ENCODE data around the gene CT47B1. TPM values are rescaled to one million over a fixed set of nuclear protein-coding genes. Genes with fewer than 3 reads are reported as not detected.
"Not testable (repeated sequence)": the region's sequence is repeated elsewhere in the genome, so short reads cannot be mapped to it uniquely, and the experiment has no call there.

The CT47B1 gene
- total RNA-seq: not detected
- long read RNA-seq, donor 1: 0 reads
- long read RNA-seq, donor 2: 0 reads

DNA sequence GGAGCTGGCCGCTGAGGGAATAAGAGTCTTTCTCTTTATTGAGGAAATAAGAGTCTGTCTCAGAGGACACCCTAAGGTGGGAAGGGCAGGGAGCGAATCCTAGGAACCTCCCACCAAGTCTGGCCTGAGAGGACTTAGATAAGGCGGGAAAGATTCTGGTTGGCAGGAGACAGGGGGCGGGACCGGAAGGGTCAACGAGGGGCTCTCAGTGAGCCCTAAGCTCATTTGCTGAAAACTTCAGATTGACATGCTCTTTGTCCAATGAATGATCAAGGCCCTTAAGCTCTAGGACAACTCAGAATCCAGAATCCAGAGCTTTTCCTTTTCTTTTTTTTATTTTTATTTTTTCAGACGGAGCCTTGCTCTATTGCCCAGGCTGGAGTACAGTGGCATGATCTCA, at the start of gene CT47B1:
TSS of gene CT47B1 (minus strand) at position 101 of the 400 bp plus-strand sequence. CDS start 196 bp downstream, outside the sequence.
- DNase-seq (ENCODE audit: low spot score); intact Hi-C loops (cut with DNase I): not testable (repeated sequence)

DNA sequence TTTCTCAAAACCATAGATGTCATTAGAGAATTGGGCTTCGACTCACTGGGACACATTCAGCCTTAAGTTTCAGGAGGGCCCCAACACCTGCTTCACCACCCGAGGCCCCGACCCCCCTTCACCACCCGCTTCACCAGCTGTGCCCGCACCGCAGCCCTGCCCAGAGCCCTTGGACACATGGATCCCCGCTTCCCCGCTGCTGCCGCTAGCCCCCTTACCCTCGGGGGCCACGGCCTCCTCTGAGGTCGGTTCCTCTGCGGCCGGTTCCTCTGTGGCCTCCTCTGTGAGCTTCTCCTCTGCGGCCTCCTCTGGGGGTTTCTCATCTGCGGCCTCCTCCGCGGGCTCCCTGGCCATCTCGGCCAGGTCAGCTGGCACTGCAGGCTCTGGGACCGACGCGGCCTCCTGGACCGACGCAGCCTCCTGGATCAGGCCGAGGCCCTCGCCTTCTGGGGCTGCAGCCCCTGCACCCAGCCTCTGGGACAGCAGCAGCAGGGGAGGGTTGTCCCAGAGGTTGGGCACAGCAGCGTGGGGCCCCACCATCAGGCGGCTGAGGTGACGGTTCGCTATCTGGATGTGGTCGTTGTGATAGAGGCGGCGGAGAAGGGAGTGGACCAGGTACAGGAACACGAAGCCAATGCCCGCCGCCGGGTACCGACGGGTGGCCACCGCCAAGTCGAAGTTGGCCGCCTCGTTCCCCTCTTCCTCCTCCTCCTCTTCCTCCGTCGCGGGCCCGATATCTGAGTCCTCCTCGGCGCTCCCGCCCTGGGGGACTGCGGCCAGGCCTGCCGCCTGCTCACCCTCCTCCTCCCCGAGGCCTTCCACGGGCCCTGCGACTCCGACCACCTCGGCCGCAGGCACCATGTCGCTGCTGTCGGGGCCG, 748 bp downstream of the CT47B1 start:
- intact Hi-C loops (cut with DNase I): no loop called here
- no peak for DNase-seq (ENCODE audit: low spot score)

DNA sequence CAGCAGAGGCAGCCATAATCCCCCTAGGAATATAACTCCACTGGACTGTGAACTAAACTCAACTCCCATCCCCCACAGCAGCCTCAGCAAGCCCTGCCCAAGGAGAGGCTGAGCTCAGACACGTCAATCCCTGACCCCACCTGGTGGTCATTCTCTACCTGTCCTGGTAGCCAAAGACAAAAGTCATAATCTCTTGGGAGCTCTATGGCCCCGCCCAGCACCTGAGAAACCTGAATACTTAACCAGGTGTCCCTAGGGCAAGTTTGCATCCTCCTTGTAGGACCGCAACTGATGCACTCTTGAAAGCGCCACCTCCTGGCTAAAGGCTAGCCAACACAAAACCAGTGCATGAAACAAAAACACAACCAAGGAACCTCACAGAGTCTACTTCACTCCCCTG, 18.4 kb downstream of the CT47B1 start:
- intact Hi-C loops (cut with DNase I): no loop called here
- DNase-seq (ENCODE audit: low spot score): no peak

DNA sequence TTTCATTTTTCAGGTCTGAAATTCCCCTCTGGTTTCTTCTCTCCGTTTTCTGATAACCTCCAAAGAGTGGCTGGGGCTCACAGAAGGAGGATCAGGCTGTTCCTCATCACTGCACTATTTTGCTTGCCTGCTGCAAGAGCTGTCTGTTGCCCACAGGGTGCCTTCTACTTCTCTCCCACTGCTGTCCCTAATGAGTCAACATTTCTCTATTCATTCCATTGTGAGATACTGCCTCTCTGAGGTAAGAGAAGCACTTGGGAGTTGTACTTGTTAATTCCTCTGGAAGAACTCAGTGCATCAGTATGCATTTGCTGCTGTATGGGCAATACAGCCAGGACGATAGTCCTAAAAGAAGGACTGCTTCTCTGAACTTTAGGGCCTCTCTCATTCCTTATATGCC, 34.8 kb downstream of the CT47B1 start:
- no peak for DNase-seq (ENCODE audit: low spot score)
- intact Hi-C loops (cut with DNase I): no loop called here

DNA sequence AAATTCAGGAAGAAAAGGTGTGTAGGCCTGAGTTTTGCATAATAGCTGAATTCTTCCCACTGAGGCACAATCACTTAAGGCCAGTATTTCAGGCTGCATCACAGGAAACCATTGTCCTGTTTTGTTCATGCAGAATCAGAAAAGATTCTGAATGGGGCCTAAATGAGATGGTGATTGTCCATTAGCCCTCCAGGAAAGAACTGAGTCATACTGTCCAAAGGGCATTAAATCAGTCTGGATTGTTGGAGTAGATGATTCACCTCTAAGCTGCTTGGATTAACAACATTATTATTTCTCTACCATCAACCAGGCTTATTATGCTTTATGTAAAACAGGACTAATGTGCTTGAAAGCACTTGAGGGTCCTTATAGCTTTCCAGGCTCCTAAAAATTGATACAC, 36.2 kb downstream of the CT47B1 start:
- DNase-seq (ENCODE audit: low spot score): no peak
- intact Hi-C loops (cut with DNase I): no loop called here

DNA sequence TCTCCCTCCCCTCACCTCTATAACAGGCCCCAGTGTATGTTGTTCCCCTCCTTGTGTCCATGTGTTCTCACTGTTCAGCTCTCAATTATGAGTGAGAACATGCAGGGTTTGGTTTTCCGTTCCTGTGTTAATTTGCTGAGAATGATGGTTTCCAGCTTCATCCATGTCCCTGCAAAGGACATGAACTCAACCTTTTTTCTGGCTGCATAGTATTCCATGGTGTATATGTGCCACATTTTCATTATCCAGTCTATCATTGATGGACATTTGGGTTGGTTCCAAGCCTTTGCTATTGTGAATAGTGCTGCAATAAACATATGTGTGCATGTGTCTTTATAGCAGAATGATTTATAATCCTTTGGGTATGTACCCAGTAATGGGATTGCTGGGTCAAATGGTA, 48.5 kb downstream of the CT47B1 start:
- DNase-seq (ENCODE audit: low spot score); intact Hi-C loops (cut with DNase I): not testable (repeated sequence)

DNA sequence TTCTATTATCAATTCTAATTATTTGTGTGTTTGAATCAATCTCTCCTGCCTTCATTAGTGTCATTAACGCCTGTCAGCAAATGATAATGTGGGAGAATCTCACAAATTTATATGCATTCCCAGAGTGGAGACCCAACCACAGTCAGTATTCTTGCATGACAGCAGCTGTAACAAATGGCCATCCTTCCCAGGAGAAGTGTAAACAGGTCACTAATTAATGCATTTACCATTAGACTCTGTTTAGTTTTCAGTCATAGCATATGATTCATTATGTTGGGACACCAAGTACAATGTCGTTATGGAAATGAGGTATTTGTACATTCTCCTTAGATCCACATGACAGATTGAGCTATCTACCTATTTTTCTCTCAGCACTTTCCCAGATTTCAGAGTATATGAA, 50.5 kb downstream of the CT47B1 start:
- no peak for DNase-seq (ENCODE audit: low spot score)
- intact Hi-C loops (cut with DNase I): no loop called here

DNA sequence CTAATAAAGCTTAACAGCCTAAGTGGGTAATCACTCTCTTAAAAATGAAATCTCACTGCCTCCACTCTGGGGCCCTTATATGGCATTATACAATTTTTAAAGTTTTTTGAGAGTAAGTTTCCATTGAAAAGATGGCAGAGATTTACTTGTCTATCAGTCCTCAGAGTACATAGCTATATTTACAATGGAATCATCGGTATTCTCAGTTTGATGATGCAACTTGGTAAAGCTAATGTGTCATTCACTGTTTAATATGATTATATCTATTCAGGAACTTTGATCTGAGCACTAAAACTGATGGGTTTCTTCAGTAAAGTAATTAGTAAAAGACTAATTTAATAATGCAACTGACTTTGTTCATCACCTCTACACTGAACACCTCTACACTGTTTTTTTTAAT, 51.6 kb downstream of the CT47B1 start:
- intact Hi-C loops (cut with DNase I): no loop called here

DNA sequence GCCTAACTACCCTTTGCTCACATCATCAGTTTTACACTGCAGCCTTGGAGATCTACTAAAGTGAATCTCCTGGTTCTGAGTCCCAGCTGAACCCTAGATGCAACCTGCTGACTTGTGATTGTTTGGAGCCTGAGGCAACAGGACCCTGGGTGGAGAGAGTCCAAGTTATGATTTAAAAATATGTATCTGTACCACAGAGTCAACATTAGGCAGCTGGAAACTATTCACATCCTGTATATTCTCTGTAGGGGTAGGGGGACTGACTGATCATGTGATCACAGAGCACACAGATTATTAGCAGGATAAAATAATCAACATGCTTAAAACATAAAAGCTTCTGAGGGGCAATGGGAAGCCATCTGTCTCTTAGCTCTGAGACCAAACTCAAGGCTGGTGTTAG, 52.1 kb downstream of the CT47B1 start:
- intact Hi-C loops (cut with DNase I): no loop called here
- no peak for DNase-seq (ENCODE audit: low spot score)

More for the DNA sequence above, 51.6 kb downstream of the CT47B1 start:
- DNase-seq (ENCODE audit: low spot score): no peak

Other genes starting within 250 kb of the CT47B1 start
- gene C1GALT1C1, start 245.8 kb downstream of the CT47B1 start, total RNA-seq: 10 to 100 TPM; 24.7 to 29.4 TPM
- gene CT47A11, start 61.3 kb upstream of the CT47B1 start, total RNA-seq: not detected
- not detected for gene CT47A10, start 66.2 kb upstream of the CT47B1 start, total RNA-seq
- gene CT47A9, start 71.0 kb upstream of the CT47B1 start, total RNA-seq: not detected
- not detected for gene CT47A8, start 75.9 kb upstream of the CT47B1 start, total RNA-seq
- not detected for gene CT47A7, start 80.7 kb upstream of the CT47B1 start, total RNA-seq
- not detected for gene CT47A6, start 85.6 kb upstream of the CT47B1 start, total RNA-seq
- not detected for gene CT47A5, start 90.5 kb upstream of the CT47B1 start, total RNA-seq
- gene CT47A4, start 95.3 kb upstream of the CT47B1 start, total RNA-seq: not detected
- gene CT47A3, start 100.2 kb upstream of the CT47B1 start, total RNA-seq: not detected
- not detected for gene CT47A2, start 105.1 kb upstream of the CT47B1 start, total RNA-seq
- not detected for gene CT47A1, start 109.9 kb upstream of the CT47B1 start, total RNA-seq
- gene GLUD2, start 171.7 kb upstream of the CT47B1 start, total RNA-seq: 1 to 10 TPM; 1.7 to 2.0 TPM